Natural killer cell (primary cell): ENCODE measurements around the gene SOWAHC. TPM values are rescaled to one million over a fixed set of nuclear protein-coding genes. Genes with fewer than 3 reads are reported as not detected.

Experiments
- ATAC-seq, 3 donors: fragments of 150-1000 bp in 2 of 3; fragments of 200-7000 bp in 1 of 3; cut with Tn5 transposase; 1 replicate in 1 of 3; 2 replicates in 2 of 3; pipeline ENCODE4 v1.10.0; 2021; ENCODE audit warnings: mild to moderate bottlenecking in 2 of 3, moderate library complexity in 2 of 3
- DNase-seq, 2 donors: peaks; one replicate each; pipeline versions ENCODE4 v3.0.0 to v3.0.0-alpha.2; 2013 to 2021; ENCODE audit warnings: mixed read lengths in 1 of 2
- H3K27ac ChIP-seq: one replicate; pipeline ENCODE4 v1.5.1; 2013; ENCODE audit warnings: mild to moderate bottlenecking, low read length
- H3K27me3 ChIP-seq: one replicate; pipeline ENCODE4 v1.6.1; 2013; ENCODE audit warnings: low read length; ENCODE audit not compliant: control insufficient read depth, insufficient read depth
- H3K36me3 ChIP-seq: one replicate; pipeline ENCODE4 v1.6.1; 2013; ENCODE audit warnings: low read length; ENCODE audit not compliant: control insufficient read depth, insufficient read depth
- H3K4me1 ChIP-seq: one replicate; pipeline ENCODE4 v1.6.1; 2013; ENCODE audit warnings: low read length; ENCODE audit not compliant: control insufficient read depth, insufficient read depth
- H3K4me3 ChIP-seq: one replicate; pipeline ENCODE4 v1.5.1; 2013; ENCODE audit warnings: low read length
- H3K9me3 ChIP-seq: one replicate; pipeline ENCODE4 v1.6.1; 2013; ENCODE audit warnings: low read length; ENCODE audit not compliant: control insufficient read depth, insufficient read depth
- H3K27ac Mint-ChIP-seq, 2 donors: one replicate each; pipeline ENCODE4 v1.8.0; 2022; ENCODE audit warnings: mild to moderate bottlenecking in 2 of 2, mixed read lengths in 2 of 2, moderate library complexity in 1 of 2
- H3K27me3 Mint-ChIP-seq, 2 donors: one replicate each; pipeline ENCODE4 v1.8.0; 2022; ENCODE audit warnings: low read depth in 2 of 2, mixed read lengths in 2 of 2
- H3K36me3 Mint-ChIP-seq: one replicate; pipeline ENCODE4 v1.8.0; 2022; ENCODE audit warnings: mixed read lengths
- H3K4me1 Mint-ChIP-seq, 2 donors: one replicate each; pipeline ENCODE4 v1.8.0; 2022; ENCODE audit warnings: mixed read lengths in 2 of 2
- H3K4me3 Mint-ChIP-seq: one replicate; pipeline ENCODE4 v1.8.0; 2022; ENCODE audit warnings: mild to moderate bottlenecking, moderate library complexity, mixed read lengths
- H3K9me3 Mint-ChIP-seq, 2 donors: one replicate each; pipeline ENCODE4 v1.8.0; 2022; ENCODE audit warnings: mixed read lengths in 2 of 2
- WGBS: methylation state at CpG from one replicate; pipeline ENCODE4 v1.1.7; 2013; ENCODE audit warnings: missing lambda C conversion rate; ENCODE audit not compliant: insufficient coverage; 5-methylcytosine and 5-hydroxymethylcytosine counted together
- intact Hi-C: fragments of 100-400 bp; cut with micrococcal nuclease; formaldehyde crosslinking; loops from one replicate; pipeline ENCODE4 v1.14.2; 2022
- total RNA-seq, 4 donors: library from RNA; stranded (reverse); fragments of 120-200 nt in 1 of 4; gene quantifications; one replicate each; pipeline versions ENCODE4 v1.2.3 to v1.2.4, GENCODE V29; 2013 to 2022
- TF ChIP-seq, protein P1 (sequence below): fragments of 200-600 bp; IDR thresholded peaks from one replicate; pipeline ENCODE4 v1.8.0; 2022; ENCODE audit warnings: antibody characterized with exemption

SOWAHC gene
- total RNA-seq, 3 donors from 2014 or later (not counting 1 experiment from before 2014, with no cell fraction given): 0.16 to 0.32 (median 0.23) TPM

DNA sequence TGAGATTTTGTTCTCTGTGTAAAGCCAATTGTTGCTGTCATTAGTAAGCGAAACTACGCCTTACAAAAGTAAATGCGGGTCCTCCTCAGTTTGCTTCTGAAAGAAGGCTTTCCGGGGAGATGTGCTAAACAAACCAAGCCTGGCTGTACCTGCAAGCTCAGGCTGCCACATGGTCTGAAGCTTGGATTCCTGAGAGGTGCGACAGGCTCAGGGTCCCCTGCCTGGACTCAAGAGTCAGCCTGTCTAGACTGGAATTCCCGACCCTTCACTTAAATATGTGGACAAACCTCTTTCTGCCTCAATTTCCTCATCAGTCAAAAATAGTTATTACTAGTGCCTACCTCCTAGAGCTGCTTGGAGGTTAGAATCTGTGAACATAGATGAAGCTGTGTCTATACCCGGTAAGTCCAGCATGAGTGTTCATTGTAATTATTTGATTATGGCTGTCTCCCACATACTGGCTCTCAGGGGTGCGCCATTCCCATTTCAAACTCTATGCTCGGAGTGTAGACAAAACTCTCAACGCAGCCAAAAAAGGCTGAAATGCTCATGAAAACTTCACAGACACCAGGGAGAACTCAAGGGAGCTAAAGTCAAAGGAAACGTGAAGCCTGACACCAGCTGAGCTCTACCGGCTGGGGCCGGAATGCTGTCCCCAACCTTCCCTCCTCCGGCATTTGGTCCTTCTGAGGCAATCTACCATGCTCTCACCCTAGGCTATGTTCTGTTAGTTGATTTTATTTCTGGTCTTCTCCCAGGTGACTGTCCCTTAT, 31.4 kb downstream of the SOWAHC start:
- Histone ChIP-seq H3K4me1 (no peaks in the 10 kb centered on the region), H3K9me3 (no peaks in the 10 kb centered on the region), H3K36me3 (no peaks in the 10 kb centered on the region), H3K27ac (no peak overlapping the region), H3K27me3 (no peaks in the 10 kb centered on the region), H3K4me3 (no peak overlapping the region)
- Mint-ChIP-seq H3K9me3 (no peaks in the 10 kb centered on the region), H3K4me3 (no peak overlapping the region), H3K36me3 (no peaks in the 10 kb centered on the region), H3K4me1 (no peaks in the 10 kb centered on the region), H3K27me3 (peaks cover 10 to 21% of the 10 kb centered on the region in 2 donors), H3K27ac (no peak overlapping the region)
- DNase-seq: no peak
- no peak for ATAC-seq
- intact Hi-C loops: no loop called here
- TF ChIP-seq, protein P1, sequence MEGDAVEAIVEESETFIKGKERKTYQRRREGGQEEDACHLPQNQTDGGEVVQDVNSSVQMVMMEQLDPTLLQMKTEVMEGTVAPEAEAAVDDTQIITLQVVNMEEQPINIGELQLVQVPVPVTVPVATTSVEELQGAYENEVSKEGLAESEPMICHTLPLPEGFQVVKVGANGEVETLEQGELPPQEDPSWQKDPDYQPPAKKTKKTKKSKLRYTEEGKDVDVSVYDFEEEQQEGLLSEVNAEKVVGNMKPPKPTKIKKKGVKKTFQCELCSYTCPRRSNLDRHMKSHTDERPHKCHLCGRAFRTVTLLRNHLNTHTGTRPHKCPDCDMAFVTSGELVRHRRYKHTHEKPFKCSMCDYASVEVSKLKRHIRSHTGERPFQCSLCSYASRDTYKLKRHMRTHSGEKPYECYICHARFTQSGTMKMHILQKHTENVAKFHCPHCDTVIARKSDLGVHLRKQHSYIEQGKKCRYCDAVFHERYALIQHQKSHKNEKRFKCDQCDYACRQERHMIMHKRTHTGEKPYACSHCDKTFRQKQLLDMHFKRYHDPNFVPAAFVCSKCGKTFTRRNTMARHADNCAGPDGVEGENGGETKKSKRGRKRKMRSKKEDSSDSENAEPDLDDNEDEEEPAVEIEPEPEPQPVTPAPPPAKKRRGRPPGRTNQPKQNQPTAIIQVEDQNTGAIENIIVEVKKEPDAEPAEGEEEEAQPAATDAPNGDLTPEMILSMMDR: no peak
- 98% methylated on average over 13 of the region's 14 CpGs for WGBS

DNA sequence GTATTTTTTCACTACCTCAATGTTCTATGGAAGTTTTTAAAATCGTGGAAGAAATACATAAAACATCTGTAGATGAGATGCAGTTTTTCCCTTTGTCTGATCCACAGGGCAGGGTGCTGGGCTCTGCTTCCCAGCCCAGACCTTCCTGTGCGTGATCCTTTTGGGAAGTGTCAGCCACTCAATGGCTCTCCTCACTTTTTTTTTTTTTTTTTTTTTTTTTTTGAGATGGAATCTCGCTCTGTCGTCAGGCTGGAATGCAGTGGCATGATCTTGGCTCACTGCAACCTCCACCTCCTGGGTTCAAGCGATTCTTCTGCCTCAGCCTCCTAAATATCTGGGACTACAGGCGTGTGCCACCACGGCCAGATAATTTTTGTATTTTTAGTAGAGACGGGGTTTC, 32.8 kb downstream of the SOWAHC start:
- Mint-ChIP-seq H3K4me3 (no peak overlapping the region), H3K36me3 (no peaks in the 10 kb centered on the region), H3K9me3 (no peaks in the 10 kb centered on the region), H3K27me3 (peaks cover 12 to 32% of the 10 kb centered on the region in 2 donors), H3K4me1 (no peaks in the 10 kb centered on the region), H3K27ac (no peak overlapping the region)
- TF ChIP-seq, protein P1: no peak
- H3K36me3 ChIP-seq: no peaks in the 10 kb centered on the region
- no peaks in the 10 kb centered on the region for H3K9me3 ChIP-seq
- H3K4me3 ChIP-seq: no peak overlapping the region
- WGBS: 84% methylated on average over 6 of the region's 8 CpGs
- no peaks in the 10 kb centered on the region for H3K27me3 ChIP-seq
- no peaks in the 10 kb centered on the region for H3K4me1 ChIP-seq
- ATAC-seq (no peak), DNase-seq (no peak)
- intact Hi-C loops: no loop called here
- no peak overlapping the region for H3K27ac ChIP-seq

DNA sequence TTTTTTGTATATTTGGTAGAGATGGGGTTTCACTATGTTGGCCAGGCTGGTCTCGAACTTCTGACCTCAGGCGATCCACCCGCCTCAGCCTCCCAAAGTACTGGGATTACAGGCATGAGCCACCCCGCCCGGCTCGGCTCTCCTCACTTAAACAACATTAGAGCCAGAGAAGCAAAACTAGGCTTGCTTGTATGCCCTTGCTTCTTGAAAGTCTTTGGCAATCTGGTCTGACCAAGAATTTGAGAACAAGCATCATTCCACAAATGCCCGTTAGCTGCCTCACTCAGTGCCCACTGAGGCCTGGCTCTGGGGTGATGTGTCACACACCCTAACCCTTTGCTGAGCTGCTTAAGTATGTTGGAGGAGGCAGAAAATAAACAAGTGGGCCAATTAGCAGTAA, 33.5 kb downstream of the SOWAHC start:
- Histone ChIP-seq H3K9me3 (no peaks in the 10 kb centered on the region), H3K27me3 (no peaks in the 10 kb centered on the region), H3K27ac (no peak overlapping the region), H3K4me3 (no peak overlapping the region), H3K36me3 (no peaks in the 10 kb centered on the region), H3K4me1 (no peaks in the 10 kb centered on the region)
- no peaks in the 10 kb centered on the region for H3K4me1 Mint-ChIP-seq
- H3K27me3 Mint-ChIP-seq: peaks cover 12 to 32% of the 10 kb centered on the region in 2 donors
- TF ChIP-seq, protein P1: no peak
- no peak for DNase-seq
- 95% methylated on average over 7 of the region's 7 CpGs for WGBS
- H3K4me3 Mint-ChIP-seq: no peak overlapping the region
- intact Hi-C loops: no loop called here
- no peak overlapping the region for H3K27ac Mint-ChIP-seq
- no peaks in the 10 kb centered on the region for H3K9me3 Mint-ChIP-seq
- no peaks in the 10 kb centered on the region for H3K36me3 Mint-ChIP-seq
- no peak for ATAC-seq

DNA sequence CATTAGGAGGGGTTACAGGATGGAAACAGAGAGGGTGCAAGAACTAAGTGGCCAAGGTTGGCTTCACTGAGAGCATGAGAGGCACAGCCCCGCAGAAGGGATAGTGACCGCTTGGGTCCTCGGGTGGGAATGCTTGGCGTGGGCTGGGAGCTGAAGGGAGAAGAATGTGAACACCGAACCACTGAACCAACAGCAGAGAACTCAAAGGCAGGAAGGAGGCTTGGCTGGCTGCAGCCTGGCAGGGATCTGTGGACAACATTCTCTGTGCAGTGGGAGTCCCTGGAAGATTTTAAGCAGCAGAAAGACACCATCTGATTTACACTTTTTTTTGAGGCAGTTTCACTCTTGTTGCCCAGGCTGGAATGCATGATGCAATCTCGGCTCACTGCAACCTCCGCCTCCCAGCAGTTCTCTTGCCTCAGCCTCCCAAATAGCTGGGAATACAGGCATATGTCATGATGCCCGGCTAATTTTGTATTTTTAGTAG, 33.9 kb downstream of the SOWAHC start:
- Mint-ChIP-seq H3K4me1 (no peaks in the 10 kb centered on the region), H3K9me3 (no peaks in the 10 kb centered on the region), H3K36me3 (no peaks in the 10 kb centered on the region), H3K4me3 (no peak overlapping the region), H3K27ac (no peak overlapping the region), H3K27me3 (peaks cover 11 to 32% of the 10 kb centered on the region in 2 donors)
- no peaks in the 10 kb centered on the region for H3K4me1 ChIP-seq
- no peaks in the 10 kb centered on the region for H3K36me3 ChIP-seq
- H3K27ac ChIP-seq: no peak overlapping the region
- no peak overlapping the region for H3K4me3 ChIP-seq
- intact Hi-C loops: no loop called here
- no peaks in the 10 kb centered on the region for H3K9me3 ChIP-seq
- 92% methylated on average over 8 of the region's 8 CpGs for WGBS
- DNase-seq (no peak), ATAC-seq (no peak)
- TF ChIP-seq, protein P1: no peak
- H3K27me3 ChIP-seq: no peaks in the 10 kb centered on the region
